NCI-H2107 (cell line): Measurements from ENCODE around the gene ACBD6.
"Not testable (repeated sequence)": the region's sequence is repeated elsewhere in the genome, so short reads cannot be mapped to it uniquely, and the experiment has no call there.

ENCODE experiments used
- DNase-seq: peaks from one replicate; lab custom pipeline; 2025; lab: John Stamatoyannopoulos, UW

Gene ACBD6, protein sequence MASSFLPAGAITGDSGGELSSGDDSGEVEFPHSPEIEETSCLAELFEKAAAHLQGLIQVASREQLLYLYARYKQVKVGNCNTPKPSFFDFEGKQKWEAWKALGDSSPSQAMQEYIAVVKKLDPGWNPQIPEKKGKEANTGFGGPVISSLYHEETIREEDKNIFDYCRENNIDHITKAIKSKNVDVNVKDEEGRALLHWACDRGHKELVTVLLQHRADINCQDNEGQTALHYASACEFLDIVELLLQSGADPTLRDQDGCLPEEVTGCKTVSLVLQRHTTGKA

DNA sequence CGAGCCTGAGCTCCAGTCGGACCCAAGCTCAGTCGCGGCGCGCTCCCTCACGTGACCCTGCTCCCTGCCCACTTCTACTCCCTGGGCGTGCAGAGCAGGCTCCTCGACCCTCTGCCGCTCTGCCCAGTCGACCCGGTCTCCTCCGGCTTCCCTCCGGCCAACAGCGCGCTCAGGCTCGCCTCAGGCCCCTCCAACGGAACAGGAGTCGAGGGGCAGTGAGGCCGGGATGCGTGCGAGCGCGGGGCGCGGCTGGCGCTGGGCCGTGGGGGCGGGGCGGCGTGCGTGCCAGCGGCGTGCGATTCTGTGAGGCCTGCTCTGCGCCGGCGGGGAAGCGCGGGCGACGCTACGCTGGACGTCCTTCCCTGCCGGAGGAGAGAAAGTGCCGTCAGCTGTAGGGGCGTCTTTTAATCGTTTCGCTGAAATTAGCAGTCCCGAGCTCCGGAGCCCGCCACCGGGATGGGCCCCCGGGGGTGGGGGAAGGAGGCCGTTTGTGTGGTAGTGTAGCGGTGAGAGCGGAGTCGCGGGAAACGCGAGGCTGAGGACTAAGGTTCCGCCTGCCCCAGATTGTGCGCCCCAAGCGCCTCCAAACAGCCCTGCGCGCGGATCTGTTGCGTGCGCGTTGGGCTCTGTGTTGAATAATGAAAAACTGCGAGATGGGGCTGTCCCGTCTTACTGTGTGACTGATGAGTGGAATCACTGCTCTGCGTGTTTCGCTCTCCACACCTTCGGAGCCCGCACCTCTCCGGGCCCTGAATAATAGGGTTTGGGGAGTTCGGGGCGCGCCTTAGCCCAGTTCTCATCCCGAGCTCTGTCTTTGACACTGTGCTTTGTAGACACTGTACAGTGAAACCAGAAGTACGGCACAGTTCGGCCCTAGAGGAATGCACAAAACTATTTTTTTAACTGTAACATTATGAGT lies at the start of gene ACBD6:
ACBD6 (minus strand) TSS at position 217 of the 919 bp plus-strand sequence. CDS start 311 bp downstream, outside the sequence.
- peak; percentile 85 for DNase-seq

DNA sequence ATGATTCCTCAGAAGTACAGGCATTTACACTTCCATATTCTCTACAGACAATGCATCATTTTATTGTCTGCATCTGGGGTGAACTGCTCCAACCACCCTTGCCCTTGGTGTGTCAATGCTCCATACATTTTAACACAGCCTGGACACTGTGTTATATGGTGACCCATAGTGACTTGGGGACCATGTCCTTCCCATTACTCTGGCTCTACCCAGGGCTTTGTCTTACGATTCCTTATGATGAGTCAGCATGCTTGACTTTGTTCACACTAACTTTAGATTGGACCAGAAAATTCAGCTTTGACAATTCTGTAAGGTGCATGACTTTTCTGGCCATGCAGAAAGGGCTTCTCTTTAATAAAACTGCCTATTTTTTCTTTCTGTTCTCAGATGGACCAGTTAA lies 49.6 kb upstream of the ACBD6 start:
- no peak for DNase-seq

DNA sequence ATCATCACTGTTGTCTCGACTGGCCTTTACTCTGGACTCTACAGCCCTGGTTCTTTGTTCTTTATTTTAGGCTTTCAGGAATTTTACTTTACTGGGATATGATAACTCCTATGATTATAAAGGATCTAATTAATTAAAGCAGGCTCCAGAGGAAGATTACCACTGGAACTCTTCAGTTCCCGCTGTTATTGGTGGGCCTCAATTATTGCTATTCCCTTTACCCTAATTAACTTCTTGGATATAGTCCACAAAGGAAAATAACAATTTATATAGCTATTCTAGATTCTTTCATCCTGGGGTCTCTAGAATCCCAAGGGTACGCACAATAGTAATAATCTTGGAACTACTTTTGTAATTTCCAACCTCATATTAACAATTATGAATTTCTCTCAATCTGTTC lies 47.9 kb upstream of the ACBD6 start:
- DNase-seq = no peak

DNA sequence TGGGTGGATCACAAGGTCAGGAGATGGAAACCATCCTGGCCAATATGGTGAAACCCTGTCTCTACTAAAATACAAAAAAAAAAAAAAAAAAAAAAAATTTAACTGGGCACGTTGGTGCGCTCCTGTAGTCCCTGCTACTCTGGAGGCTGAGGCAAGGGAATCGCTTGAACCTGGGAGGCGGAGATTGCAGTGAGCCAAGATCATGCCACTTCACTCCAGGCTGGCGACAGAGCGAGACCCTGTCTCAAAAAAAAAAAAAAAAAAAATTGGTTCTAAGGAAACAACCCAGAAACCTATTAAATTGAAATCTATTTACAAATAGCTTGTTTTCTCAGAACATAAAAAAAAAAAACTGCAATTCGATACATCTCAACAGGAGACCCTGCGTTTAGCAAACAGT lies 47.4 kb upstream of the ACBD6 start:
- DNase-seq = not testable (repeated sequence)

DNA sequence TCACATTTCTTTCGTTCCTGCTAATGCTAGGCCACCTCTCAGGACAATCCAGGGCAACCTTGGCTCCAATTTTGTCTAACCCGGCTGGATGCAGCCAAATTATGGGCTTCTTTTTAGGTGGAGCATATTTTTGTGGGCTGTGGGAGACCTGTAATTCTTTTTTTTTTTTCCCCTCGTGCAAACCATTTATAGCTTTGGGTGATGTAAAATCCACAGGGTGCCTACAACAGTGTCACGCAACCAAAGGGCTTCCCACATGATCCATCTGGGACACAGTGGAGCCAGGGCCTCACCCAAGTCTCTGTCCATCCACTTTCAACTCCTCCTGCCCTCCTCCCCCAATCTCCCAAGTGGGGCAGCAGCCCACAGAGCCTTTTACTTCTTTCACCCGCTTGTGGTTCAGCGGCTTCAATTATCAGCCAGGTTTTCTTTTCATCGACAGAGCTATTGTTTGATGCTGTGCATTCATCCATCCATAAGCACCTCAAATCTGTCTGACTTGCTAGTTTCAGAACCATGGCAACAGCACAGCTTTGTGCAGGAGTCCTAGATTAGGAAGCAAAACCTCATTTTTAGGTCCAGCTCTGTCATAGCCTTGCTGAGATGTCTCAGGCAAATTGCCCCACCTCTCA lies 46.4 kb upstream of the ACBD6 start:
- DNase-seq = peak; percentile 66

DNA sequence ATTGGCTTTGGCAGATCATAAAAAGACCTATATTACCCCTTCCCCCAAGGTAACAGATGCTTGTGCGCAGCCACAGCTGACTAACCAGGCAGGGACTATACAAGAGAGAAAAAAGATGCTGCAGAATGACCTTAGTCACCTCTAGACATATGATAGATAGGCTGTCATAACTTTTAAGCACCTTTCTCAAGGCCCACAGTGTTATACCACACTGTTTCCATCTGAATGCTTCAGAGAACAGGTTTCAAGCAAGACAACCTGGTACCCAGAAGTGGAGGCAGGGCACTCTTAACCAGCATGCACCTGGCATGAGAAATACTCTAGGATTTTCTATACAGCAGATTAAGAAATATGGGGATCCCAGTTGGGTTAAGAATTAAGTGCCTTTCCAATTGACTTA lies 43.6 kb upstream of the ACBD6 start:
- no peak for DNase-seq

DNA sequence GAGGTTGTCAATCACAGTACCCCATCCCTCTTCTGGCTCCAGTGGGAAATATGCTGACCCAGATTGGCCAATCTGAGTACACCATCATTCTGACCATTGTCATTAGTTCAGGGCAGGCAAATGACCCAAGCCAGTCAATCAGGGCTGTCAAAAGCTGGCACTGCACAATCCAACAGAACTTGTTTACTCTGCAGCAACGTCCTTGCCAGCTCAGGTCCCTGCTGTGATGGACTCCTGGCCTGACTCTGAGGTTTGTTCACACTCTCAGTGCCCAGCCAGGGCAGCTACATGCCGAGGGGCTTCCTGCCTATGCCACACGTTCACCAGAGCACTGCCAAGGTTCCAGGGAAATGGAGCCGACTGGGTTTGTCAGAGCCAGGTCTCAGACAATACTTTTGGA lies 41.7 kb upstream of the ACBD6 start:
- DNase-seq = no peak

DNA sequence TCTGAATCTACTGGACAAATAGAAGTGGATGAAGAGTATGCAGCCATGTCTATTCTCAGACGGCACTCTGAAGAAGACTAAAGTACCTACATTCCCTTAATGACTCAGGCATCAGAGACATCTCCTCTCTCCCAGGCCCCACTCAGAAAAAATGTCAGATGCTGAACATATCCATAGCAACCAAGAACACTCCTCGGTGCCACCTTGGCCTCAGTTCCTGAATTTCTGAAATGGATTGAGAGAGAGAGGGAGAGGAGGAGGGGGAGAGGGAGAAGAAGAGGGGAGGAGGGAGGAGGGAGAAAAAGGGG lies 40.4 kb upstream of the ACBD6 start:
- no peak for DNase-seq

DNA sequence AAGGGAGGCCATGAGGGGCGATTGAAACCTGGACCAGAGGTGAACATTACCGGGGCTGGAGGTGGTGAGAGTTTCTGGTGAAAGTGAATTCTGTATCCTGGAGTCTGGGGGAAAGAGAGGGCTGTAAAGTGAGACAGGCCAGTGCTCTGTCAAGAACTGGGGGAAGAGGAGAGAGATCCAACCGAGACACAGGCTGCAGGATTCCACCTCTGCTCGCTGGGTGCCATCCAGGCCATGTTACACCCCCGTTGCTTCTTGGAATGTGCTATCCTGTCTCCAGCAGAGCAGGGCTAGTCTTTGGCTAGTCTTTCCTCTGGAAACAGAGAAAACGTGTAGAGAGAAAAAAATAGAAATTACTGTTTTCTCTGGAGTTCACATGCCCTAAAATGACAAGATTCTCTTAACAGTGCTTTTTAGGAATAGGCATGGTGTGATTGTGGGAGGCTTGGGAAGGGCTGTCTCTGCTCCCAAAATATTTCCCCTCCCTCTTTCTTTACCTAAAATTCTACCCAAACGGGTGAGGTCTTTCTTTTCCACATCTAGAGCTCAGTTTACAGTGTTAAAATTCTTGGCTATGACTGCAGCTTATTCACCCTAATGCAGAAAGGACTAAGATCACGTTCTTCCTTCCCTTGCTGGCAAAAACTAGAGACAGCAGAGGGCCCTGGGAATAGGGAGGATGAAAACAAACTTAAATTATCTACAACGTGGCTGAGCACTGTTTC lies 39.9 kb upstream of the ACBD6 start:
- DNase-seq = no peak

DNA sequence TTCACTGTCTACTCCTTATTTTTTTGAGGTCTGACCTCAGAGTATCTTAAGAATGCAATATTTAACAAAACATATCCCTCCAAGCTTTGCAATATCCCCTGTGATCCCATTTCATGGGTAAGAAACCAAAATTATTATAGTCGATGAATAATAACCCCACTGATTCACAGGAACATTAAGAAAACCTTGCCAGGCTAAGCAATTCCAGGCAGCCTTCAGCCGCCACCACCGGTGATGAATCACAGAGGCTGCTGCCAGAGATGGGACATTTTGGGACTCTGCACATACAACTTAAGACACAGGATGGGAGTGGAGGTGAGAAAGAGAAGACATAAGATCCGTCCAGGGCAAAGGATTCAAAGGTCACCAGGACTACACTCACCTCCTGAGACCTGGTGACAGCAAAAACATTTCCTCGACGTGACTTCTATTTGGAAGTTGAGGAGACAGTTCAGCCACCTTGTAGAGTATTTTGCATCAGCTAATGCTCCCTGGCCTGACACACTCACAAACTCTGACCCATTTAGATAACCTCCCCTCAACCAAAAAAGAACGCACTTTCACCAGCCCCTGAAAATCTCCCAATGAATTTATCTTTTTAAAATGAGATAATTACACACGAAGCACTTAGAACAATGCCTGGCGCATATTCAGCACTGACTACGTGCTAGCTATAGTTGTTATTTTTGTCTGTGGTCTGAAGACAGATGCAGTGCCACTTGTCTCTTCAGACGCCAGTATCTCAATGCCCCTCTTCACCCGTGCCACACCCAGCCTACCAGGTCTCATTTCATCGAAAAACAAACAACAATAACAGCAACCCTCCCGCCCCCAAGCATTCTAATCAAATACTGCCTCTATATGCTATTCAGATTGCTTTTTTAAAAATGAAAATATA lies 38.6 kb upstream of the ACBD6 start:
- no peak for DNase-seq

DNA sequence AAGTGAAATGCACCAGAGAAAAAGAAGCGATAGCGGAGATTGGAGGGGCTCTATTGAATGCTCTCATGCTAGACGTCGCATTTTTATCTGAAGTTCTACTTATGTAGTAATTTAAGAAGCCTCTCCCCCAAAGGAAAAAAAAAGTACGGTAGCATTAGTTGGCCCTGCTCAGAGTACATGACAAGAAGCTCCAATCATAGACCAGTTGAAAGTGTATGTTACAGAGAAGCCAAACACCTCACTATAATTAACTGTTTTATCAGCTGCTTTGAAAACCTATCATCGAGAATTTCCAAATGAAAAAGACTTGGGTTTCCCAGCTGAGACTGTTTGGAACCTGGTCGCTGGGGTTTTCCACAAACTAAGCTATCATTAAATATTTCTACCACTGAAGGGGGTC lies 36.8 kb upstream of the ACBD6 start:
- DNase-seq = no peak

DNA sequence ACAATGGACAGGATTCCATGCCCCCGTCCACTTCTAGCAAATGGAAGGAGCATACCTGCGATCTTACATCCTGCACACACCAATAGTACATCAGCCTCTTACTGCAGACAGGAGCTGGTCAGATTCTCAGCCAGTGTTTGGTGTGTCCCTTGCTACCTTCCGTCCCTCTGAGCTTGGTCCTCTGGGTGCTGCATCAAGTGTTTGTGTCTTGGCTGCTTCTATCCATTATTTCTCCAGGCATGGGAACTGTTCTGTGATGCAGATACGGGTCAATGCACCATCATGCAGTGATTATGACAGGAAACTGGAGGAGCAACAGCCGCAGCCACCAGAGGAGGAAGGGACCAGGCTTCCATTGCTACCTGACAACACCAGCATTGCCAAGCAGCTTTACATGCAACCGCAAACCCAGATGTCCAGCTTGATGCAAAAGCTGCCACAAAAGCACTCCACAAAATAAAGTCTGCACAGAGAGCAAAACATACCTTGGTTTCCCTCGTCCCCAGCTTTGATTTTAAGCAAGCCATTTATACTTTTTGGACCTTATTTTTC lies 34.5 kb upstream of the ACBD6 start:
- no peak for DNase-seq

DNA sequence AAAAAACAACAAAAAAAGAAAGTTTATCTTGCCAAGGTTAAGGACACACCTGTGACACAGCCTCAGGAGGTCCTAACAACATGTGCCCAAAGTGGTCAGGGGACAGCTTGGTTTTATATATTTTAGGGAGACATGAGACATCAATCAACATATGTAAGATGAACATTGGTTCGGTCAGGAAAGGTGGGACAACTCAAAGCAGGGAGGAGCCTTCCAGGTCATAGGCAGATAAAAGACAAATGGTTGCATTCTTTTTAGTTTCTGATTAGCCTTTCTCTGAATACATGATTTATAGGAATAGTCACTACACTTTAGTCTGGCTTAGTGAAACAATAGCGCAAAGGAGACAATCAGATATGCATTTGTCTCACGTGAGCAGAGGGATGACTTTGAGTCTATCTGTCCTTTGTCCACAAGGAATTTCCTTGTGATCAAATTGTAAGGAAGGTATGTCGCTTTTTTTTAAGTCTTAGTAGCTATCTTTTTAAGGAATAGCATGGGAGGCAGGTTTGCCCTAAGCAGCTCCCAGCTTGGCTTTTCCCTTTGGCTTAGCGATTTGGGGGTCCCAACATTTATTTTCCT lies 33.1 kb upstream of the ACBD6 start:
- DNase-seq = no peak

DNA sequence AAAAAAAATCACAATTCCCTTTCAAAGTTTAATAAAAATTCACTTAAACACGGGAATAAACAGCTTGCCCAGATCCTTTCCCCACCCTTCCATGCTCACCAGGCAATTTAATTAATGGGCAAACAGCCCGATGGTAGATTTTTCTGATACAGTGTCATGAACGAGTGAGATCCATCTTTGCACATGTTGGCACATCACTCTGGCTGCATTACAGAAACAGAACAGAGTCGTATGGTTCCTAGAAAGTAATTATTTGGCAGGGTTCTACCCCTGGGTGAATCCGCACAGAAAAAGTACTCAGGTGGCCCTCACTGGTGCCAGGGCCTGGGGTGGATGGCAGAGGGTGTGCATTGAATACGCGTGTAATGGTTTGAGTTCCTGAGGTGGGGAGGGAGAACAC lies 31.8 kb upstream of the ACBD6 start:
- no peak for DNase-seq

DNA sequence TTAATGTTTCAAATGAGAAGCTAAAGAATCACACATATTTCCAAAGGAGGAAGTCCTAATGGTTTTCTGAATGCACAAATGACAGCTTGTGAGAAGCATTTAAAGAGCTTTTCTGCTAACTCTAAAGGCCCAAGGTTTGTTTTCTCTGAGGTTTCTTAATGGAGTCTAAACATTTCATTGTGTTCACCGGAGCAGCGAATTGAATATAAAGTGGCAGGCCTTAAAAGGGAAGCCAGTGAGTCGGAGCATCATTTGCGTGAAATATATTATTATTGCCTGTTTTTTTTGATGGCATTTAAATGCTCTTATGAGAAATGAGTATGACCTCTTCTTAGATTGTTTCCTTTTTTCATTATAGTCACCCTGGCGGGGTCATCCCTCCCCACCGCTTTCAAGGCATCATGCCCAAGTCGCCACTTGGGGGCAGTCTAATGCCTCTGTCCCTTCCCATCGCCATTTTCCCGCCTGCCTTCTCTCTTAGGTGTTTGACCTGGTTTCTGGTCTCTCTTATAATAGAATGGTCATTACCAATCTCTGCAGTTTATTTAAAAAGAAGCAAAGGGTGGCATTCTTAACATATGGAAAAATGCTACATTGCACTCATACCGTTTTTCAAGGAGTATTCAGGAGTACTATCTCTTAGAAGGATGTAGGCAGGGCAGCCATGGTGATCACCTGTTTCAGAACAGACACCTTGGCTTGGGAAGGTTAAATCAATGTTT lies 31.1 kb upstream of the ACBD6 start:
- DNase-seq = peak; percentile 76

DNA sequence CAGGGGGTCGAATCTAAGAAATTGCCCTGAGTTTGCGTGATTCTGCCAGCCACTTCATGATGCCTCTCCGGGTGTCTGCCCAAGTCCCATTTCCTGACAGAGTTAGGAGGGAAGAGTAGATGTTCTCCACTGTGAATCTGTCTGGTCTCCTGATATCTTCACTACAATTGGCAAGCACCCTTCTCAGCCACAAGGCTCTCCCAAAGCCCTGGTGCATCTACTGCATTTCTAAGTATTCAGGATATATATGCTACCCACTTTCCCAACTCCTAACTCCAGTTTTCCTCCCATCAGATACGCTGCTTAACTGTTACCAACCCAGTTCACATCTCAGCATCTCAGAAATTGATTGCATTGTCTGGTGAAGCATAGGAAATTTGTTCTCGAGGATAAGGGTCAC lies 30.5 kb upstream of the ACBD6 start:
- no peak for DNase-seq

DNA sequence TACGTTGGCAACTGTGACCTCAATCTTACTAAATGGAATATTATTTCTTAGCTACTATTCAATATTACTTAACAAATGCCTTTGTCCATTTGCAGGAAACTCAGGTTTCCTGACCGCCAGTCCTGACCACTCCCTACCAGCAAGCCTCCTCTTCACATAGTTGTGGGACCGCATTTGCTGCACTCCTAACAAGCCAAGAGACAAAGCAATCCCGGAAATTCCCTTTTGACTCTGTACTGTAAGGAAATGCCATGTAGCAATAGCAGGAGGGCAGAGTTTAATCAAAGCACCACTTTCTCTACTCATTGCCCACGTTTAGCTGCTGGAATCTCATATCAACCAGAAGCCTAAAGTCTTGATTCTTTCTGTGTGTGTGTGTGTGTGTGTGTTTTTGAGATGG lies 28.1 kb upstream of the ACBD6 start:
- no peak for DNase-seq

DNA sequence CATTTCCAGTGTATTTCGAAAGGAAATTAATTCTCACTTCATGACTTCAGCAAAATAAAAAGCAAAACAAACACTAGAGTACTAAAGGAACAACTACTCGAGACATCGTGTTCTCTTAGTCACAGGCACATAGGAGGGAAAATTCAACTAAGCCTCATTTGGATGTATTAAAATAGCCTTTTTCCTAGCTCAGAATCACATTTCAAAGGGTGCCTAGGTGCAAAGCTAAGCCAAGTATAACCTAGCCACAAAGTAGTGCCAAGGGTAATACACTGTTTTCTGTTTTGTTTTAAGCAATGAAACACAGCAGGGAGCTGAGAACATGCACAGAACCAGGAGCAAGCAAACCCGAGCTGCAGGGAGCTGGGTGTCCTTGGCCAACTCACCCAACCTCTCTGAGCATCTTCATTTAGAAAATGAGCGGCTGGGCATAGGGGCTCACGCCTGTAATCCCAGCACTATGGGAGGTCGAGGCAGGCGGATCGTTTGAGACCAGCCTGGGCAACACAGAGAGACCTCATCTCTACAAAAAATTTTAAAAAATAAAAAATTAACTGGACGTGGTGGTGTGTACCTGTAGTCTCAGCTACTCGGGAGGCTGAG lies 26.6 kb upstream of the ACBD6 start:
- no peak for DNase-seq

DNA sequence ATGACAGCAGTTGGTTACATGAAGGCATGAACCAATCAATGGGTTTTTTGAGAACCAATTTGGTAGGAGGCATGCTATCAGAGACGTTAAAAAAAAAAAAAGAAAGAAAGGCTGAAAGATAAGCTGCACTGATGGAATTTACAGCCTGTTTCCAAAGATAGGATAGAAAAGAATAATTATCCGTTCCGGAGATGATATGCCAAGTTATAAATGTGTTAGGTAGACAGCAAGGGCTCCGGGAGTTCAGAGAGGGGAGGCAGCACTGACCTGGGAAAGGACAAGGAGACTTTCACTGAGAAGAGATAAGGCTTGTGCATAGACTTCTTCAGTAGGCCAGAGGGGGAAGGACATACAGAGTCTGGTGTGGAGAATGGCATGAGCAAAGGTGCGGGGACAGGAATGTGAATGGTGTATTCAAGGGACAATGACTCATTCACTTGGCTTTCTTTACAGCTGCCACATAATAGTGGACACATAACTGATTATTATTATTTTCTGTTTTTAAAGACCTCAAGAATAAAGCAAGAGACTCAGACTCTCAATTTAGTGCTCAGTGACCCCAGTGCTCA lies 24.8 kb upstream of the ACBD6 start:
- DNase-seq = no peak
